Esophagus mucosa (tissue), 1 donor: ENCODE results near the gene RAB25. TPM values are rescaled to one million over a fixed set of nuclear protein-coding genes. Genes with fewer than 3 reads are reported as not detected.

ENCODE experiments used
- ATAC-seq: fragments of 200-7000 bp; cut with Tn5 transposase; one replicate; pipeline ENCODE4 v1.9.1; 2020
- total RNA-seq: library from RNA; stranded (reverse); gene quantifications from one replicate; pipeline ENCODE4 v1.2.4, GENCODE V29; 2023
- donor health status: DM: yes; HTN: yes; CAD: no.

Gene RAB25
- total RNA-seq, 1 donor from 2014 or later, result 420 TPM

DNA sequence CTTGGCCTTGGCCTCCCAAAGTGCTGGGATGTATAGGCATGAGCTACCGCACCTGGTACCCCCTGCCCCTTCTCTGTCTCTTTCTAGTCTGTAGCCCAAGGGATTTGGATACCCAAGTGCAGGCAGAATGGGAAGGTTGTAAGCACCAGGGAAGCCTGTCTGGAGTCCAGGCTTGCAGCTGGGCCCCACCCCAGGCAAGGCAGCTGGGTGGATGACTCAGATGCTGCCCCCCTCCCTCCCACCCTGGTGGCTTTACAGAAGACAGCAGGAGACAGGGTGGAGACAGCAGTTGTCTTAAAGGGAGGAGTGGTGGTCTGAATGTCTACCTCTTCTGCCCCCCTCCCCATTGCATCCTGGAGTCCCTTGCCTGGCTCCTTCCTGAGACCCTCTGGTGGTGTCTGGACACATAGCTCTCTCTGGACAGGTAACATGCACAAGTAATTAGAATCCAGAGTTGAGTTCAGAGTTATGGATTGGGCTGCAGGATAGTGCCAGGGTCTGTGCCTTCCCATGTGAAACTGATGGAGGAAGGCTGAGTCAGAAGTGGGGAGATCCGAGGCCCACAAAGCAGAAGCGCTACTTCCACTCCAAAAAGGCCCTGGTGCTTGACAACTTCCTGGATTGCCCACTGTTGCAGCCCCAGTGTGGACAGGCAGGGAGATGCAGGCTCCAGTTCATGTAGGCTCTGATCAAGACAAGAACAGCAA lies 58.7 kb downstream of the RAB25 start:
- peak; percentile 6 for ATAC-seq

Other genes starting within 250 kb of the RAB25 start
- 25.9 TPM for gene GON4L, start 203.9 kb upstream of the RAB25 start, total RNA-seq
- 0.76 TPM for gene SYT11, start 201.6 kb upstream of the RAB25 start, total RNA-seq
- 35.7 TPM for gene RIT1, start 149.8 kb upstream of the RAB25 start, total RNA-seq
- 19.4 TPM for gene KHDC4, start 126.7 kb upstream of the RAB25 start, total RNA-seq
- not detected for gene RXFP4, start 119.5 kb upstream of the RAB25 start, total RNA-seq
- 23.8 TPM for gene ARHGEF2, start 82.6 kb upstream of the RAB25 start, total RNA-seq
- gene SSR2, start 40.2 kb upstream of the RAB25 start, total RNA-seq, result 121 TPM
- gene UBQLN4, start 7.4 kb upstream of the RAB25 start, total RNA-seq, result 23.0 TPM
- gene LAMTOR2, start 6.4 kb upstream of the RAB25 start, total RNA-seq, result 62.3 TPM
- 1.7 TPM for gene MEX3A, start 21.3 kb downstream of the RAB25 start, total RNA-seq
- 315 TPM for gene LMNA, start 53.6 kb downstream of the RAB25 start, total RNA-seq
- 34.6 TPM for gene SEMA4A, start 92.4 kb downstream of the RAB25 start, total RNA-seq
- gene SLC25A44, start 132.9 kb downstream of the RAB25 start, total RNA-seq, result 12.7 TPM
- gene PMF1, start 151.8 kb downstream of the RAB25 start, total RNA-seq, result 44.3 TPM
- gene BGLAP, start 181.0 kb downstream of the RAB25 start, total RNA-seq, result 0.28 TPM
- gene PAQR6, start 186.9 kb downstream of the RAB25 start, total RNA-seq, result 2.0 TPM
- 38.0 TPM for gene SMG5, start 221.7 kb downstream of the RAB25 start, total RNA-seq
- gene TMEM79, start 223.2 kb downstream of the RAB25 start, total RNA-seq, result 110 TPM
- 22.5 TPM for gene GLMP, start 234.5 kb downstream of the RAB25 start, total RNA-seq
- not detected for gene VHLL, start 238.1 kb downstream of the RAB25 start, total RNA-seq